Activated T-helper 1 cell treated with Interleukin-2 at 50 U/mL for 16 hours (primary cell): ENCODE data around the gene ZNF778.

ENCODE experiments used
- DNase-seq: peaks from one replicate; pipeline ENCODE4 v3.0.0-alpha.2; 2020; ENCODE audit warnings: low read depth

Gene ZNF778

DNA sequence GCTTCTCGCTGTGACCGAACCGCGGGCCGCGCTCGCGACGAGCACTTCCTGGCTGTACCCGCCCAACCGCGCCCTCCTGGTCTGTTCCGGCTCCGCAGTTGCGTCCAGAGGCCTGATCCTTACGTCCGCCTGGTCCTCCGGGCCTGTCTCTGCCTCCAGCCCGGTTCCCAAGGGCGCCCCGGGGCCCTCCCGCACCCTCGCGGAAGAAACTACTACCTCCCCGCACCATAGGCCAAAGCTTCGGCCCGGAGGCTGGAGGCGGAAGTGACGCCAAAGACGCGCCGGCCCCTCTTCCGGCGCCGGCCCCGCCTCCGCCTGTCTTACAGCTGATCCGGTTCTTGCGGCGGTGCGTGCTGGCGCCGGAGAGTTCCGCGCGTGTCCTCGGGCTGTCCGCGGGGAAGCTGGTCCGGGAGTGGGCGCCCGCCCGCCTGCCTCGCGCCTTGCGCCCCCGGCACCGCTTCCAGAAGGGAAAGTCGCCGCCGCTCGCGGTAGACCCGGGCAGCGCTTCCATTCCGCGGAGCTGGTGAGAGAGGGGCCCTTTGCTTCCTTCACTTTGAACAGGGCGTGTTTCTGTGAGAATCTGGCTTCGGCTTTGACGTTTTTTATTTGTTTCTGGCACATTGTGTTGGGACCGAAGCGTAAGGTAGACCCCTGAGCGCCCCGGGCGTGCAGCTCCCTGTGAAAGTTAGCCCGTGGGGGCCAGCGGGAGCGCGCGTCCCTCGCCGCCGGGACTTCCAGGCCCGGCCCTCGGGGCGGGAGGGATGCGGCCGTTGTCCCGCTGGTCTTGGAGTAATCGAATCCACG lies at the start of gene ZNF778:
TSS of gene ZNF778 (plus strand) at position 316 of the 804 bp plus-strand sequence. CDS start 3,425 bp downstream, outside the sequence.
- peak; percentile 76 for DNase-seq

DNA sequence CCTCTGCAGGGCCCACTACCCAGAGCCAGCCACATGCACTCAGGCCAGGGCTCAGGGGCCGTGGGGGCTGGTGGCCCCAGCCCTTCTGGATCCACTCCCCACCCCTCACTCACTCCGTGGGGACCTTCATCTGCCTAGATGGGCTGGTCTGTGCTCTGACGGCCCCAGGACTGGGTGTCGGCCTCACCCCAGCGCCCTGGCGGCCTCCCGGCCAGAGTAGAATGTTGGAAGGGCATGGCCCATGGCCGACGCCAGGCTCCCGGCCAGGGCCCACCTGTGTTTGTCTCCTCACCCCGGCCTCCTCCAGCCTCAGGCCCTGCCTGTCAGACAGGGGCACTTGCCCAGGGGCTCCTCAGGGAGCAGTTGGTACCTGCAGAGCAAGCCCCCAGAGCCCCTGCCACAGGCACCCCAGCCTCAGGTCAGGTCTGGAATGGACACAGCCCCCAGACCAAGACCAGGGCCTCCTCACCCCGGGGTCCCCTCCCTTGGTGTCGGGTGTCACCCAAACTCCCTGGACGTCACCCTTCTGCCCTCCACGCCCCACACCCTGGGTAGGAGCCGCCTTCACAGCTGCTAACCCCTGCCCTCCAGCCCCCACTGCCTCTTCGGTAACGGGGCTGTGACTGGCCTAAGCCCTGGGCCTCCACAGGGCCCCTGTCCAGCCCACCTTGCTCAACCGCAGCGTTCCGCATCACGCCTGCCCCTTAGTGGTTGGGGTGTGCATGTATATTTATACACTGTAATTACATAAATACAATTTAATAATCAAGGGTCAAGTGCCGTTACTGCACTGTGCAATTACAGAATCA lies 48.9 kb upstream of the ZNF778 start:
- DNase-seq, result no peak

DNA sequence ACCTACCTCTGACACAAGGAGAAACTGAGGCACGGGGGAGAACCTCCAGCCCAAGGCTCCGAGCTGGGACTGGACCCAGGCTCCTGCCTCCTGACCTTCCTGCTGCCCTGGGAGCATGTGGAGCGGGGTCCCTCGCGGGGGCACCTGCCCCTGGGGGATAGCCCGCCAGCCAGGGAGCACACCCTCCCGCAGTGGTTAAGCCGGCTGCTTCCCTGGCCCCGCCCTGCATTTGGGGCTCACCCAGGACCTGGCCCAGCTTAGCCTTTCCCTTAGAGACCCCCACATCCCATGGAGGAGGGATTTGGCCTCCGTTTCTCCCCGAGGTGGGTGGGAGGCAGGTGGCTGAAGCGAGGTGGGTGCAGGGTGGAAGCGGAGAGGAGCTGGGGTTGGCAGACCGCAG lies 47.7 kb upstream of the ZNF778 start:
- DNase-seq, result no peak

DNA sequence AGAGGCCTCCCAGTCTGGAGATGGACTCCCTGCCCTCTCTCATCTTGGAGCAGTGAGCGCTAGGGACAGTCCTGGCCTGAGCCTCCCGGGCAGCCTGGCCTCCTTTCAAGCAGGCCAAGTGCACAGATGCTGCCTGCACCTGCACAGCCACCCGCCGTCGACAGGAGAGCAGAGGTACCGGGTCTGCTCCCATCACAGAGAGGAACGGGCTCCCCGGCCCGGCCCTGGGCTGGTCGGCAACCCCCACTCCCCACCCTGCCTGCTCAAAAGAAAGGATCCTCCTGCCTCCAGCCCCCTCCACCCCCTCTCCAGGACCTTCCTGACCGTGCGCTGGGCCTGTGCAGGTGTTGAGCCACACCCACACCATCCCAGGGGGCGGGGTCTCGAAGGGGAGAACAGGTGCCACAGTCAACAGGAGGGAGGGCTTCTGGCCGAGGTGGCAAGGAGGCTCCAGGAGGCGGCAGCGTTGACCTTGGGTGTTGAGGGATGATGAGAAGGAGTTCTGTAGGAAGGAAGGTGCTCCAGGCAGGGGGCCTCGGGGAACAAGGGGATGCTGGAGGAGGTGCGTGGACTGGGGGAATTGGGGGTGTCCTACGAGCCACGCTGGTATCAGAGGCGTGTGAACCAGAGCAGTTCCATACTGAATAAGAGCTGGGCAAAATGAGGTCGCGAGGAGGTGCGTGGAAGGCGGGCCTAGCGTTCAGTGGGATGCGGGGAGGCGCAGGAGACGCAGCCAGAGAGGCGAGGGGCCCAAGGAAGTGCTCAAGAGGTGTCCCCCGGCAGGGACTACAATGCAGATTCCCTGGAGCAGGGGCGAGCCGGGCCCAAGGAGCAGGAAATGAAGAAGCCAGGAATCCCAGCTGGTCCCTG lies 46.9 kb upstream of the ZNF778 start:
- no peak for DNase-seq

DNA sequence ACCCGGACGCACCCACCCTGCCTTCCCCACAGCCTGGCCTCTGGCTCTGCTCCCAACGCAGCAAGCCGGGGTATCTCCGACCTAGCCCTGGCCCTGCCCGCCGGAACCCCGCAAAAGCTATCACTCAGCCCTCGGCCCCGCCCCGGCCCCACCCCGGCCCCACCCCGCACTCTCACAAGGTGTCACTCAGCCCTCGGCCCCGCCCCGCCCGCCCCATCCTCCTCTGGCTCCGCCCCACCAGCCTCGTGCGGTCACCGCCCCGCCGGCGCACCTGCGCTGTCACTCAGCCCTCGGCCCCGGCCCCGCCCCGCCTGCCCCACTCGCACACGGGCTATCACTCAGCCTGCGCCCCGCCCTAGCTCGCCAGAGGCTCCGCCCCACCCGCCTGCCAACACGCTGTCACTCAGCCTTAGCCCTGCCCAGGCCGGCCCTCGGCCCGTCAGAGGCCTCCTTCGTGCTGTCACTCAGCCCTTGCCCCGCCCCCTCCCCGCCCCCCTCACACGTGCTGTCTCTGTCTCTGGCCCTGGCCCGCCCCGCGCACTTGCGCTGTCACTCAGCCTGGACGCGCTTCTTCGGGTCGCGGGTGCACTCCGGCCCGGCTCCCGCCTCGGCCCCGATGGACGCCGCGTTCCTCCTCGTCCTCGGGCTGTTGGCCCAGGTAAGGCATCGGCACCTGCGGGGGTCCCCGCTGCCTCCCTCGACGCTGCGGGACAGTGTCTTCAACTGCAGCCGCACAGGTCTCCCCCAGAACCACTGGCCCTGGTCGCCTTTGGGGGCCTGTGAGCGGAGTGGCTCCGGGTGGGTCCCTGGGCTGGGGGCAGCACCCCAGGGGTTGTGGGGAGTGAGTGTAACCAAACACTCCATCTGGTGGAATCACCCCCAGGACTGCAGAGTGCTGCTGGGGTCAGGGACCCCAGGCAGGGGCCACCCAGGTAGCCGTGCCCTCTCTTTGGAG lies 46.0 kb upstream of the ZNF778 start, which contains the start of gene CDH15:
TSS of gene CDH15 (plus strand) at position 533 of the 955 bp plus-strand sequence. CDS start at position 617, 84 bp downstream.
- DNase-seq, result peak; percentile 89

DNA sequence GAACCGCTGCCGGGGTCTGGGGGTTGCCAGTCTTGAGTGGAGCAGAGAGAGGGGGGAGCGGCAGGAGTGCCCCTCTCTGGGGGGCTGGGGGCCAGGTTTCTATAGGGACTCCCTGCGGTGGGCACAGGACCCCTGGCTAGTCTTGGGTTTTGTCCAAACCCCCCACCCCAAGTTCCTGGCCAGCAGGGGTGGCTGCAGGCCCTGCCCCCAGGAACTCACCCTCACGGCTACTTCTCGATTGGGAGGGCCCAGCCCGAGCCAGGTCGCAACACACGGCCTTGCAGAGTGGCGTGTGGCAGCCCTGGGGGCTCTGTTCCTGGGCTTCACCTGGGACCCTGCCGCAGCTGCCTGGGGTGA lies 45.4 kb upstream of the ZNF778 start:
- DNase-seq, result no peak

DNA sequence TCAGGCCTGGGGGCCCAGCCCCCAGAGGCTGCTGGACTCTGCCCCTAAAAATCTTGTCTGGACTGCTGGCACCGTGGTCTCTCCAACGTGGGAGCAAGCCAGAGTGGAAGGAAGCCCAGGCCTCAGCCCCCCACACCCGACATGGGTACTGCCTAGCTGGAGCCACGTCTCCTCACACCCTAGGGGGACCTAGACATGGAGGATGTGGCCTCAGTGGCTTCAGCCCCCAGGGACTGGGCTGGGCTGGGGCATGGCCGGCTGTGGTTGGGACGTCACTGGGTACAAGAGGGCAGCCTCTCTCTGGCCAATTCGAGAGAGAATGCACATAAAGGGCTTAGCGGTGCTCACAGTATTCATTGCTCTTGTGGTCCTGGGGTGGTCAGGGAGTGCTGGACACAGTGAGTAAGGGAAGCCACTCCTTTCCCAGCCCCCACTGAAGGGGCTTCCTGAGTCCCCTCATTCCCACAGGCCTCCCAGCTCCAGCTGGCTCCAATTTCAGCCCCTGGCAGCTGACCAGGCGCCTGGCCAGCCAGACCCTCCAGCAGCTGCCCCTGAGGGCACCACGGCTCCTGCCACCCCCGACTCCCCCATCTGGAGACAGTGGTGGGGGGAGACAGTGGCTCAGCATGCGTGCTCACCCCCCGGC lies 44.9 kb upstream of the ZNF778 start:
- DNase-seq, result no peak

DNA sequence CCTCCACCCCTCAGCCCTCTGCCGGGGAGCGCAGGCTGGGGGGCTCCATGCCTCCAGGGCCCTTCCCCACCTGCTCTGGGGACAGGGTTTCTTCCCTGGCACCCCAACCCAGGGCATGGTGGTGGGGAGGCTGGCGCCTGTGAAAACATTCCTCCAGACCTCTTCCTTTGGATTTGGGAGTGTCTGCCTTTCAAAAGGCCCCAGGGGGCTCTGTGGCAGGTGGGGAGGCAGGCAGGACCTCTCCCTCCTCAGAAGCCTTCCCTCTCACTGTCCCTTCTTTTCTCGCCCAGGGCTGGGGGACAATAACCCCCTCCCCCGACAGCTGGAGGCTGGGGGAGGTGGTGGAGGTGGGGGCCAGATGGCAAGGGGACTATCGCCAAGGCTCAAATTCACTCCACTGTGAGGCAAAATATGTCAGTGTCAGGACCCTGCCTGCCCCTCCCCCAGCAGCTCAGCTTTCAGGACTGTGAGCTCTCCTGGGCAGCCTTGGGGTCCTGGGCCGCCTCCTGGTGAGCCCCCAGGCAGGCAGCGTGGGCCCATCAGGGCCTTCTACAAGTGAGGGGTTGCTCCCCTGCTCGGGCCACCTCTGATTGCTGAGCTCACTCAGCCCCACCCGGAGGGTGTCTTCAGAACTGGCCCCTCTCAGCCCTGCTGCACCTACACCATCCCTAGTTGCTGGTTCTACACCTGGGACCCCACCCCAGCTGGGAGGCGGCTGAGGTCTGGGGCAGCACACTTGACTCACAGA lies 44.2 kb upstream of the ZNF778 start:
- no peak for DNase-seq

DNA sequence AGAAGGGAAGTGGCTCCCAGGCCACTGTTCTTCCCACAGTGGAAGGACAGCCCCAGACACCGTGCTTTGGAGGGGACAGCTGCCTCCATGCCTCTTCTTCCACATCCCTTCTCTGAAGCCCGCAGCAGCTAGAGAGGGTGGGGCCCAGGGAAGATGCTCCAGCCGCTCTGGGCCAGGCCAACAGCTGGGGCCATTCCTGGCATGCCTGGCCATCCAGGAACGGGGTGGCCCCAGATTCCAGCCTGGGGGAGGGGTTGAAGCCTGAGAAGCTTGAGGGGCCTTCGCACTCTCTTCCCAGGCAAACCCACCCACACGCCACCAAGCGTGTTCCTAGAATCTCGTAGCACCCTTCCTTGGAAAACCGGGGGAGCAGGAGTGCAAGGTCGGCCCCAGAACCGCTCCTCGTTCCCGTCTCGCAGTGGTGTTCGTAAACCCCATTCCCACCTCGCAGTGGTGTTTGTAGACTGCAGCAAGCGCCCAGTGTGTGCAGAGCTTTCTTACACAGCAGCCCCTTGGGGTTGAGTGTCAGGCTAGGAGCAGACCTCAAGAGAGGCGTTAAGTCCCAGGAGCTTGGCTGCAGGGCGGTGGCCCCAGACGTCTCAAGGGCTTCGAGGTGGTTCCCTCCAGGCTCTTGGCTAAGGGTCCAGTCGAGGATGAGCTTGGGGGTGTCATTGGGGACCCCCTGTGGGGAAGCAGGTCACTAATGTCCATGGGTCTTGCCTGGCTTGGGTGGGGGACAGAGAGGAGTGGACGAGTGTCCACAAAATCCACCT lies 43.3 kb upstream of the ZNF778 start:
- DNase-seq, result no peak

DNA sequence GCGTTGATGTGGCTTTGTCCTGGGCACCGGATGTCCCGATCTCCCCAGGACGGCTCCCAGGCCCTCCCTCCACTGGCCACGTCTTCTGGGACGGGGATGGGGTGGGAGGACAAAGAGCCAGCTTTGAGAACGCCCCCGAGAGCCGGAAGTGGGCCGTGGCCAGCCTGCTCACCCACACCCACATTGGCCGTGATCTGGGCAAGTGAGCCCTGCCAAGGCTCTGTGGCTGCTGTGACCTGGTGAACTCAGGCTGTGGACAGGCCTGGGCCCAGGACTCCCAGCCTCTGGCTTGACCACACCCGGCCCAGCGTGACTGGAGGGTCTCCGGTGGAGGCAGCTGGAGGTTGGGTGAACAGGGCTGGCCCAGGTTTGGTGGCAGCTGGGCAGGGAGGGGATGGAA lies 42.6 kb upstream of the ZNF778 start:
- DNase-seq, result no peak

DNA sequence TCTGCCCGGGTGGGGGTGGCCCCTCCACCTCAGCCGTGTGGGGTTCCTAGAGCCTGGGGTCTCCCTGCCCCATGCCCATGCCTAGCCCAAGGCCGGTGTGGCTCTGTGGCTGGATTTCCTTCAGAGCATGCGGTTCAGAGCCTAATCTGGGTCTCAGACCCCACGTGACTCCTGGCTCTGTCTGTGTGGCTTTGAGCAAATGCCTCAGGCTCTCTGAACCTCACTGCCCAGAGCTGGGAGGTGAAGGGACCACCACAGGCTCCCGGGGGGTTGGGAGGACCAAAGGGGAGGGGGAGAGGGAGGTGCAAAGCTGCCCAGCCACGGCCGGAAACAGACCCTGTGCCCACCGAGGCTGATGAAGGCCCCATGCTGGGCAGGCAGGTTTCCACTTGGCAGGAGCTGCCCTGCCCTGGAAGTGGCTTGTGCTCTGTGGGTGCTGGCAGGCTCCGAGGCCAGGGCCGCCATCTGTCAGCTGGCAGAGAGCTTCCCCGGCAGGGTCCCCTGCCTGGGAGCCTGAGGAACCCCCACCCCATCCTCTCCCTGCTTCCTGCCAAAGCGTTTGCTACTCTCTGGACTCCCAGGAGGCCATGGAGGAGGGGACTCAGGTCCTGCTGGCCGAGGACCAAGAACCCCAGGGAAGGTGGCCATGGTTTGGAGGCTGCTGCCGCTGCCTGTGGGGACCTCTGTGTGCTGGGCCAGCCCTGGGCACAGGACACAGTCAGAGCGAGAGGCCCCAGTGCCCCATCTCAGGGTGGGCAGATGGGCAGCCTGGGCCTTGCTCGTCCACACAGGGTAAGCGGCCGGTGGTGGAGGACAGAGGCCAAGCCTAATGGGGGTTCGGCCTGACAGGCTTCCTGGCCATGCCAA lies 42.0 kb upstream of the ZNF778 start:
- DNase-seq, result no peak

DNA sequence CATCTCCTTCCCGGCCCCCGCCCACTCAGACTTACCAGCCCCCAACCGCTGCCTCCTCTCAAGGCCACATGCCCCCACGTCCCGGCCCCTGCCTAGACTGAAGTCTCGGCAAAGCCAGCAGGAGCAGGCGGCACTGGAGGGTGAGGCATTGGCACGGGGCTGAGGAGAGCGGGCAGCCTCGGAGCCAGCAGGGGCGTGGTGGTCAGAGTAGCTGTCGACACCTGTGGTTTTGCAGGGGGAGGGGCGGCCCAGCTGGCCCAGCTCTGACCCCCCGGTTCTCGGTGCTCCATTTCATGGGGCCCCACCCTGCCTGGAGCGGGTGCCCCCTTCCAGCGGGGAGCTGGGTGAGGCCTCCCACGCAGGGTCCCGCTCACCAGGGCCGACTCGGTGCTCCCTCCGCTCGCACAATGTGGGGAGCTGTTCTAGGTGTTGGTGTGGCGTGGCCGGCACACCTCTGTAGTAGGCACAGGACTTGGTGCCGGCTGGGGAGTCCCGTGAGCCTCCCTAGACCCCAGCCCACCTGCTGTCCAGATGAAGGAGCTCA lies 41.3 kb upstream of the ZNF778 start:
- no peak for DNase-seq

DNA sequence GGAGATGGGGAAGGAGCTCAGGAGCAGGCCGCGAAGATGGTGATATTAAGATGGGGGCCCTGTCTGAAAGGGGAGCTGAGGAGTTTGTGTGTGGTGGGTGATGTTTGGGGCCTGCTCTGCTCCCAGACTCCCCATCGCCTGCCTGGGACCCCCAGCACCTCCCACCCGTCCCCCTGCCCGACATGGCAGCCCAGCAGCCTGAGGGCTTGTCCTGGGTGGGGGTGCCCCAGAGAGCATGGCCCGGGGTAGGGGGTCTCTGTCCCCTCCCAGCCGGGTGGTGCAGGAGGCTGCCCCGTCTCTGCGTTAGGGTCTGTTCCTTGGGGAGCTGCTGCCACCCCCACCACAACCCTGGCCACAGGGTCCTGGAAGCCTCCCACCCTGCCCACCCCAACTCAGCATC lies 40.8 kb upstream of the ZNF778 start:
- DNase-seq, result no peak

DNA sequence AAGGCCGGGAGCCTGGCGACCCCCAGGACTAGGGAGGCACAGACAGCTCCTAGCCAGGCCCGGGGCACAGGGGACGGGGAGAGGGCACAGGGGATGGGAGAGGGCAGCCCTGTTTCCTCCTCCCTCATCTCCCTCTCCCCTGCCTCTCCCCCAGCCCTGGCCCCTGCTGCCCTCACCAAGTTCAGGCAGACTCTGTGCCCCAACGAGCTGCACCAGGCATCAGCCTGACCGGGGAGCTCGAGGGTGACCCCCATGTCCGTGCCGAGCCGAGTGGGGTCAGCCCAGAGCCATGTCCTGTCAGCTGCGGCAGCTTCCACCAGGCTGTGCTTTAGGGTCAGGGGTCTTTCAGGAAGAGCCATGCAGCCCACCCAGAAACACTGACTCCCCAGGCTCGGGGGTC lies 40.0 kb upstream of the ZNF778 start:
- no peak for DNase-seq

DNA sequence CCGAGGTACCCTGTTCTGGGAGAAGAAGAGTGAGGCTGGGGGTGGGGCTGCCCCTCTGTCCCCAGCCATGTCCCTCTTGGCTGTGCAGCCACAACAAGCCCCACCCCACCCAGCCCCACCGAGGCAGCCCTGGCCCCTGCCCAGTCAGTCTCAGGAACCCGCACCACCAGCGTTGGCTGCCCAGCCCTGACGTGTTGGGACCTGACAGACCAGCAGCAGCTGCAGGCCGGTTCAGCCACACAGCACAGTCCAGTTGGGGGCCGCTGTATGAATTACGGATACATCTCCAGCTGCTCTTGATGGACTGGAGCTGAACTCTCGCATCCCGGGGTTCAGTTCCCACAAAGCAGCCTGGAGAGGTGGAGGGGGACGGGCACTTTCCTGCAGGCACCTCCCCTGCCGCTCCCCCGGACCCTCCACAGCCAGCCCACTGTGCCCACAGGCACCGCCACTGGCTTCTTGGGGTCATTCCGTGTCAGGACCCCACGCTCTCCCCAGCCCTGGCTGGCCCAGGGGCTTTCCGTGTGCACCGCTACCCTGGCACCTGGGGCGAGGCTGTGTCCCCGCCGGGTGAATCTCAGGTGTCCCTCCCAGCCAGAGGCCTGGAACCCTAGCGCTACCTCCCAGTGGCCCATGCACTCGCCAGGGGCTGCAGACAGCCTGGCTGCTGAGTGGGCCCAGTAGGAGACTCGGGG lies 38.9 kb upstream of the ZNF778 start:
- no peak for DNase-seq

DNA sequence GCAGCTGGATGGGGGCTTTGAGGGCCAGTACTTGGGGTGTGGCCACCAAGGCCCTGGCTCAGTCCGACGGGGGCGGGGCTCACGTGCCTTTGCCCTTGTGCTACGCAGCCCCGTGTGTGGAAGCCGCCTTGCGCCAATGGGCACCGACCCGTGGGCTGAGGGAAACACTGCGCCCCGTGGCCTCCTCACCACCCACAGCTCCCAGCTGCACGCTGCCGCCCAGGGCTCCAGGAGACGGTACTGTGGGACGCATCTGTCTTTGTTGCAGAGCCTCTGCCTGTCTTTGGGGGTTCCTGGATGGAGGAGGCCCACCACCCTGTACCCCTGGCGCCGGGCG lies 38.4 kb upstream of the ZNF778 start:
- no peak for DNase-seq

DNA sequence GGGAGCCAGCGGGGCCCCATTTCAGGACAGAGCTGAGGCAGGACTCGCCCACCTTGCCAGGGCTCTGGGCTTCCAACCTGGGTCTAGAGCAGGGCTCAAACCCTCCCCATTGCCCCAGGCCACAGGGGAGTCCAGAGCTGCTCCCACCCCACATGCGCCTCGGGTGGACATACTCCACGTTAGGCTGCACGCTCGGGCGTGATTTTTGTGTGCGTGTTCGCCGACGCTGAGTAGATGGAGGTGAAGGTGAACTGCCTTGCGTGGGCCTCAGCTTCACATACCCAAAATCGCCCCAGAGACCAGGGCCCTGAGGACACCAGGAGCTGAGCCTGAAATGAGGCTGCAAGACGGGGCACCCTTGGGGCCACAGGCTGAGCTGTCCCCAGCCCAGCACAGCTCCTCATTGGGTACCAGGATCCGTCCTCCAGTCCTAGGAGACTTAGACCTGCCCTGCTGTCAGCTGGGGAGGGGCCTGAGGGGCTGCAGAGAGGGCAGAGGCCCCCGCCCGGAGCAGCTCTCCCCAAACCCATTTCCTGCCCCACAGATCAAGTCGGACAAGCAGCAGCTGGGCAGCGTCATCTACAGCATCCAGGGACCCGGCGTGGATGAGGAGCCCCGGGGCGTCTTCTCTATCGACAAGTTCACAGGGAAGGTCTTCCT lies 37.7 kb upstream of the ZNF778 start:
- no peak for DNase-seq
